ENCODE measurements around the gene ZCCHC3.
A peak's percentile ranks its signal among the peaks of the same experiment; 100 is the strongest.

ZCCHC3 gene

DNA sequence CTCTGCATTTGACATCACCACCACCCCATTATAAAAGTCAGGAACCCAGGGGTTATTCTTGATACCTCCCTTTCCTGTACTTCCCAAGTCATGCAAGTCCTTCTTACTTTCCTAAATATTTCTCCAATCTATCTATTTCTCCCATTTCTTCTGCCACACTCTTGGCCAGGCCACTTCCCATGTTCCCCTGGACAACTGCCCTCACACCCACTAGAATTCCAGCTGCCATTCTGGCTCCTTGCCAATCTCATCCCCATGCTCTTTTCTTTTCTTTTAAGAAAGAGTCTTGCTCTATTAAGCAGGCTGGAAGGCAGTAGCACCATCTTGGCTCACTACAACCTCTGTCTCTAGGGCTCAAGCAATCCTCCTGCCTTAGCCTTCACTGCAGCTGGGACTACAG is 24.7 kb upstream of the ZCCHC3 start:
- no peak for DNase-seq
- TF ChIP-seq GATA1 (IDR thresholded peaks at IDR 0.05; ENCODE audit: low read depth, low read length), result no peak
- TF ChIP-seq POLR2A (IDR thresholded peaks at IDR 0.05; ENCODE audit: low read length), result no peak

DNA sequence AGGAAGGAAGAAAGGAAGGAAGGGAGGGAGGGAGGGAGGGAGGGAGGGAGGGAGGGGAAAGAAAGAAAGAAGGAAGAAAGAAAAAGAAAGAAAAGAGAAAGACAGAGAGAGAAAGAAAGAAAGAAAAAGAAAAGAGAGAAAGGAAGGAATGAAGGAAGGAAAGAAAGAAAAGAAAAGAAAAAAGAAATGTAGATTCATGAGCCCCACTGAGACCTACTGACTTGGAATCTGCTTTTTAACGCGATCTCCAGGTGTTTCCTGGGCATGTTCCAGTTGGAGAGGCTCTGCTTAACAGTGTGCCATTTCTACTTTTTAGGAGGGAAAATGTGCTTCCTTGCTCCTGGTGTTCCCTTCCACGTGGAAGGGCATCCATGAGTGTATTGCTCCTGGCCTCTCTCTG is 23.5 kb upstream of the ZCCHC3 start:
- TF ChIP-seq POLR2A (IDR thresholded peaks at IDR 0.05; ENCODE audit: low read length), result no peak
- no peak for TF ChIP-seq GATA1 (IDR thresholded peaks at IDR 0.05; ENCODE audit: low read depth, low read length)
- DNase-seq, result no peak

DNA sequence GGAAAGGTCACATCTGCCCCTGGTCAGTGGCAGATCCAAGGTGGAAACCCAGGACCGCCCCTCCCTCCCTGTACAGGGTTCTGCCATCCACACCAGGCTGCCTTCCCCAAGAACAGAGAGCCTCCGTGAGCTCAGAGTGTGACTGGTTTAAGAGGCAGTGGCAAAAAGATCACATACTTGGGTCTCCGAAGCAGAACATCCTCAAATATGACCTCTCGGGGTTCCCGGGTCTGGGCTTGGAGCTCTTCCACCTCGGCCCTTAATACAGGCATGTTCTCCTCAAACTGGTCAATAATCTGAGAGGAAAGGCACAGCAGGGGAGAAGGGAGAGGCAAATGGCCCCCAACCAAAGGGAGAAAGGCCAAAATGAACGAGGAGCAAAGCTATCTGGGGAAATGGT is 21.6 kb upstream of the ZCCHC3 start:
- DNase-seq, result no peak
- no peak for TF ChIP-seq POLR2A (IDR thresholded peaks at IDR 0.05; ENCODE audit: low read length)

DNA sequence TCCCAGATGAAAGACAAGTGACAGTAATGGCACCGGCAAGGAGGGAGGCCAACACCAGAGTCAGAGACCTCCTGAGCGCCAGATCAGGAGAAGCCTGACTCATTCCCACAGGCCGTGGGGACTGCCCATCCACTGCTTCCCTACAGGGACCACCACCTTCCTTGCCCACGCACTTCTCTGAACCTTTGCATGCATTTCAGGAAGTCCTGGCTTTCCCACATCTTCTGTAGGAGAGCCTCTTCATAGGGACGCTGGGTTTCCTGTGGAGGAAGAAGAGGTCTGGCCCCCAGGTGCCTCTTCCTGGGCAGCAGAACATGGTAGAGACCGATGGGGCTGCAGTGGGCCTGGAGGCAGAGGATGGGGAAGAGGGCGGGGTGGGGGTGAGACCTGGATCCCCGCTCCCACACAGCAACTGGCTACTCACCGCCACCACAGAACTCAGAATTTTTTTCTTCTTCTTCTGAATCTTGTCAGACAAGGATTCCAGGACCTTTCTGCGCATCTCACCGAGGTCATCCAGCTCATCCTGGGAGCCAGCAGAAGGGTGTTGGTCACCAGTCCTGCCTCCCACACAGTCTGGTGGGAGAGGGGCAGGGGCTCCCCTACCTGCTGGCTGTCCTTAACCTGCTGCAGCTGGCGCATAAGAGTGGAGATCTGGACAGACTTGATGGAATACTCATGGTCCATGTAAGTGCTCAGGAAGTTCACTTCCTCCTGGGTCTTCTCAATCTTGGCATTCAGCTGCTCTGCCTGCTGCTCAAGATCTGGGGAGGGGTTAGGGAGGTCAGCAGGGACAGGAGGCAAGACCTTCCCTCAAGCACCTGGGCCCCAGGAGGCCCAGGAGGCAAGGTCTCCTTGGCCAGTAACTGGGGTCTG is 20.5 kb upstream of the ZCCHC3 start:
- no peak for DNase-seq
- TF ChIP-seq POLR2A (IDR thresholded peaks at IDR 0.05; ENCODE audit: low read length) (no peak), GATA1 (IDR thresholded peaks at IDR 0.05; ENCODE audit: low read depth, low read length) (no peak)

DNA sequence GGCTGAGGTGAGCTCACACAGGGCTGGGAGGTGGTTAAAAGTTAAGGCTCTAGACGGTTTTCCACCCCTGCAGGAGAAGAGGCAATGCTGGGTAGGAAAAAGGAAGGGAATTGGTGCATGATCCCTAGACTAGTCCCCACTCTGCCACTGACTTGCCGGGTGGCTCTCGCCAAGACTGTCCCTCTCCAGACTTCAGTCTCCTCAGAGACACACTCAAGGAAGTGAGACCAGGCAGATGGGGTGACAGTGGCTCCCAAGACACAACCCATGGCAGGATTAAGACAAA is 19.9 kb upstream of the ZCCHC3 start:
- TF ChIP-seq POLR2A (IDR thresholded peaks at IDR 0.05; ENCODE audit: low read length) (no peak), GATA1 (IDR thresholded peaks at IDR 0.05; ENCODE audit: low read depth, low read length) (no peak)
- DNase-seq, result no peak

DNA sequence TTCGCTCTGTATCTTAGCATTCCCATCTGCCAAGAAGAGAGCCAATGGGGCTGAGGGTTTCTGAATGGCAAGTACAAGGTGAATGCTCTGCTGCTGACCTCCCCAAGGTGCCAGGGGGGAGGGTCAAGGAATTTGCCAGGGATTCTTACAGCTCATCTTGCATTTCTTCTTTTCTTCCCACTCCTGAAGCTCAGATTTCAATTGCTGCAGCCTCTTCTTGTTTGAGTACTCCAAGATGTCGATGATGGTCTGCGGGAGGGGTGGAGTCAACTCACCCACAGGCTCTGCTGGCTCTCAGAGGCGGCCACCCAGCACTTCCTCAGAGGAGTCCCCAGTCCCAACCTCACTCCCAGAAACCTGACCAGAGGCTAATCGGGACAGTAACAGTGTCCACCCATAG is 19.2 kb upstream of the ZCCHC3 start:
- TF ChIP-seq GATA1 (IDR thresholded peaks at IDR 0.05; ENCODE audit: low read depth, low read length) (no peak), POLR2A (IDR thresholded peaks at IDR 0.05; ENCODE audit: low read length) (no peak)
- DNase-seq, result no peak

DNA sequence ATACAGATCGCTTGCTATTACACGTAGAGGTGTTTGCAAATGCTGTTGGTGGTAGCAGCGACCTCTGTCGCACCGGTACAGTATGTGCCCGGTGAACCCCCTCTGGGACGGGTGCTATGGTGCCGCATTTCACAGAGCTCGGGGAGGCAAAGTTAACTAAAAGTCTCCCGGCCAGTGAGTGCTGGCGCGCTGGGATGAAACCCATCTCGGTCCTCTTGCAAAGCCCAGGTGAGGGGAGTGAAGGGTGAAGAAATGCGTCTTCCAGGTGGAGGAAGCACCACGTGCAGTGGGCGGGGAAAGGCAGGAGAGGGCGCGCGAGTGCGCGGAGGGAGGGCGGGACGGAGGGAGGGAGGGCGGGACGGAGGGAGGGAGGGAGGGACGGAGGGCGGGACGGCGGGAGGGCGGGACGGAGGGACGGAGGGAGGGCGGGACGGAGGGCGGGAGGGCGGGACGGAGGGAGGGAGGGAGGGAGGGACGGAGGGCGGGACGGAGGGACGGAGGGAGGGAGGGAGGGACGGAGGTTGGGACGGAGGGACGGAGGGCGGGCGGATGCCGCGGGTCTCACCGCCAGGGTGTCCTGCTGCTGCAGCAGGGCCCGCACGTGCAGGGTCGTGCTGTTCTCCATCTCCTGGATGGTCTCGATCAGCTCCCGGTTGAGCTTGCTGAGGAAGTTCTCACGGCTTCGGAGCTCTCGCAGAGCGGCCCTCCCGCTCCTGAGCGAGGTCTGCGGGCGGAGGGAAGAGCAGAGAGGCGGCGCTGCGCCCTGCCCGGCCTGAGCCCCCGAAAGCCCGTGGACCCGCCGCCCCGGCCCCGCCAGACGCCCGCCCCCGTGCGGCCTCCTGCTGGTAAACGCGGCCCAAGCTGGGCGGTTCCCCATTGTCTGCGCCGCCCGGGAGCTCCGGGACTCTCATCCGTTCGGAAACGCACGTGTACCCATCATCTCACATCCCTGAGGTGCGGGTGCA is 18.5 kb upstream of the ZCCHC3 start:
- DNase-seq, result no peak
- TF ChIP-seq GATA1 (IDR thresholded peaks at IDR 0.05; ENCODE audit: low read depth, low read length) (no peak), POLR2A (IDR thresholded peaks at IDR 0.05; ENCODE audit: low read length) (no peak)

DNA sequence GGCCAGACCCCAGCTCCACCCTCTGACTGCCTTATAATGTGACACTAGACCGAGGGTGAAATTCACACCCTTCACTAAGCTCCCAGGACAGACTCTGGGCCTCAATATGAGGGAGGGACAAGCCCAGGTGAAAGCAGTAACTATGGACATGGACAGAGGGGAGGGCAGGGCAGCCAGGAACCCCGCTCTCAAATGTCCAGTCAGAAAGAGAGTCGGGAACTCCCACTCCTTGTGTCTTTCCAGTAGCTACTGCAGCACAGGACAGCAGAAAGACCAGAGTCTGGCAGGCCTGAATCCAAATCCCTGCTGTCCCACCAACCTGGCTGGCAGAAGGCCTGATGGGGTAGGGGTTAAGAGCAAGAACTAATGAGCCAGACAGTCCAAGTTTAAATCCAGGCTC is 13.2 kb upstream of the ZCCHC3 start:
- TF ChIP-seq GATA1 (IDR thresholded peaks at IDR 0.05; ENCODE audit: low read depth, low read length), result no peak
- no peak for TF ChIP-seq POLR2A (IDR thresholded peaks at IDR 0.05; ENCODE audit: low read length)
- DNase-seq, result no peak

DNA sequence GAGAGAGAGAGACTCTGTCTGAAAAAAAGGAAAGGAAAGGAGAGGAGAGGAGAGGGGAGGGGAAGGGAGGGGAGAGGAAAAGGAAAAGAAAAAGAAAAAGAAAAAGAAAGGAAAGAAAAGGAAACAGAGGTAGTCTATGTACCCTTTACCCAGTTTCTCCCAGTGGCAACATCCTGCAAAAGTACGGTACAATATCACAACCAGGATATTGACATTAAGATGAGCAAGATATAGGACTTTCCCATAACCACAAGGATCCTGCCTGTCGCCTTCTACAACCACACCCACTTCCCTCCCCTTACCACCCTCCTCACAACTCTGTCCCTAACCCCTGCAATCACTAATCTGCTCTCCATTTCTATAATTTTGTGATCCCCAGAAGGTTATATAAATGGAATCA is 10.9 kb upstream of the ZCCHC3 start:
- no peak for TF ChIP-seq GATA1 (IDR thresholded peaks at IDR 0.05; ENCODE audit: low read depth, low read length)
- no peak for TF ChIP-seq POLR2A (IDR thresholded peaks at IDR 0.05; ENCODE audit: low read length)
- no peak for DNase-seq

DNA sequence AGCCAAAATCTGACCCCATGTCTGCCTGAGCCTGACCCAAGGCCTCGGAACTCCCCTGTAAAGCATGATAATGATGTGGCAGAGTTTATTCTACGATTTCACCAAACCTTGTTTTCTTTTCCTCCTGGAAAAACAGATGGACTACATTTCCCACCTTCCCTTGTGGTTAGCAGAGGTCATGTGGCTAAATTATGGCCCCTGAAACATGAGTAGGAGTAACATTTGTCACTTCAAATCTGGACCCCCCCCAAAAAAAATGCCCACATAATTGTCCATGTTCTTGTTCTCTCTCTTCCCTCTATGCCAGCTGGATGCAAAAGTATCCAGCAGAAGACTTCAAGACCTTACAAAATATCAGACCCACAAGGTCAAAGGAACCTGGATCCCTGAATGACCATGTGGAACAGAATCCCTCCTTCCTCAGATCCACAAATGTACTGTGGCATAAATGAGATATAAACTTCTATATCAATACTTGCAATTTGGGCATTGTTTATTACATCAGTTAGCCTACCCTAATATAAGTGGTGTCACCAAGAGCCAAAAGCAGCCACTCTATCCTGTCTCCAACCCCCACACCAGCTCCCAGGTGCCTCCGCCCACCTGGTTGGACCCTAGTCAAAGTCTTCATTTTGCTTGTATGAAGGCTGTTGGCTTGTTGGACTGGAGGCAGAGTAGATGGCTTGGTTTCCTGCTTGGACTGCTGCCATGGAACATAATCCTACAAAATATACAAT is 8.2 kb upstream of the ZCCHC3 start:
- DNase-seq, result peak; percentile 27 to 34
- TF ChIP-seq POLR2A (IDR thresholded peaks at IDR 0.05; ENCODE audit: low read length), result no peak
- no peak for TF ChIP-seq GATA1 (IDR thresholded peaks at IDR 0.05; ENCODE audit: low read depth, low read length)

DNA sequence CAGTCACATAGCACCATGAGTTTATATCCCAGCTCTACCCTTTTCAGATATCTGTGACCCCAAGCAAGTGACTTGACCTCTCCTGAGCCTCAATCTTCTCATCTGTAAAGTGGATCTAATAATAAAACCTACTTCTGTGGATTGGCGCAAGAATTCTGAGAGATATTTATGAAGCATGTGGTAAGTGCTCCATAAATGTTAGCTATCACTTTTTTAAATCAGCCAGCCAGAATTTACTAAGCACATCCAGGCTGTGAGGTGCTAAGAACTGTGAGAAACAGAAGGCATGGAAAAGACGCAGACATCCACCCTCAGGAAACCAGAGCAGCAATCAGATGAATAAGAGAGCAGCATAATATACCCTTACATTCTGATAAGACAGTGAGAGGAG is 7.7 kb upstream of the ZCCHC3 start:
- DNase-seq, result peak; percentile 51 to 61

DNA sequence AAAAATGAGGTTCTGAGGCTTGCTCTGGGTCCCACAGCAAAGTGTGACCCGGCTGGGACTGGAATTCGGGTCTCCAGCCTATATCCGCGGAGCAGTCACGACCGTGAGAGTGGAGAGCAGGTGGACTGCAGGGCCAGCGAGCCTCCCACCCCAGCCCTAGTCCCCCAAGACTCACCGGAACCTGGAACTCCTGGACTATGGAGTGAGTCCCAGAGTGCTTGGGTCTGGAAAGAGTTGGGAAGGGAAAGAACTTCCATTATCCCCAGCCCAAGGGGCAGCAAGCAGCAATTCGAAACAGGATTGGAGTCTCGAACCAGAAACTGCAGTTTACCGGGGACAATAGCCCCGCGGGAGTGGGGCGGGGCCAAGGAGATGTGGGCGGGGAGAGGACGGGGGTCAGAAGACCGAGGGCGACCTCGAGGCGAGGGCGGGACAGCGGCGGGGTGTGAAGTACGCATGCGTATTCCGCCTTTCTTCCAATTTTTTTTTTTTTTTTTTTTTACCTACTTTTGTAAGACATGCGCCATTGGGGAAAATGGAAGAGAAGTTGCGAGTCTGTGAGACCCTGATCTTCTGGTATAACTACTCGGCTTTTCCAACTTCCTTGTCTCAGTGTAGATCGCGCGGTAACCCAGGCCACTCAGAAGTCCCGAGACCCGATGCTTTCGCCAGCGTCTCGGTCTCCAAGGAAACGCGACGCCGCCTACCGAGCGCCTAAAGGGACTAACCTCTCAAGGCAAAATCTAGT is 7.1 kb upstream of the ZCCHC3 start, which contains the start of gene C20orf96:
TSS of gene C20orf96 (minus strand) at position 667 of the 748 bp plus-strand sequence. CDS start at position 527, 140 bp downstream.
- no peak for TF ChIP-seq GATA1 (IDR thresholded peaks at IDR 0.05; ENCODE audit: low read depth, low read length)
- peak; percentile 14 for TF ChIP-seq POLR2A (IDR thresholded peaks at IDR 0.05; ENCODE audit: low read length)
- DNase-seq, result peak; percentile 95

More for the DNA sequence above, 7.7 kb upstream of the ZCCHC3 start:
- TF ChIP-seq GATA1 (IDR thresholded peaks at IDR 0.05; ENCODE audit: low read depth, low read length) (no peak), POLR2A (IDR thresholded peaks at IDR 0.05; ENCODE audit: low read length) (no peak)

DNA sequence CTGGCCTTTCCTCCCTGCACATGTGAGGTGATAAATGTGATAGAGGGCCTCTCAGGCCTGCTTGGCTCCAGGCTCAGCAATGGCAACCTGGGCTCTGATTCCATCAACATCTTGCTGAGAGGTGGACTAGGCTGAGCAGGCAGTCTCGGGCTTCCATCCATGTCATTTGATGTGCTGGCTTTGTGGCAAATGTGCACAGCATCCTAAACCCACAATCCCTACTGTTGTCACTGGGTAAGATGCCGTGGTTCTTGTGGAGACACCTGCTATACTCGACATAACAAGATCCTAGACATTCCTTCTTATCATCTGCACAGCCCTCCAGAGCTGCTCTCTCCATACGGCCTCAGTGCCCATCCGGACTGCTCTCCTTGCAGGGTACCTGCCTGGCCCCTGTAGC is 2.8 kb upstream of the ZCCHC3 start:
- no peak for TF ChIP-seq GATA1 (IDR thresholded peaks at IDR 0.05; ENCODE audit: low read depth, low read length)
- no peak for TF ChIP-seq POLR2A (IDR thresholded peaks at IDR 0.05; ENCODE audit: low read length)
- no peak for DNase-seq

Measured in erythroblast (primary cell).